ENCODE results near the gene GALE. TPM values are rescaled to one million over a fixed set of nuclear protein-coding genes. Genes with fewer than 3 reads are reported as not detected.
"Not testable (repeated sequence)": the region's sequence is repeated elsewhere in the genome, so short reads cannot be mapped to it uniquely, and the experiment has no call there.

Gene GALE
- total RNA-seq, 2 experiments from 2014 or later: 49.4 to 54.9 TPM

GRCh38 chr1:23790696-23791515 is 9.6 kb downstream of the GALE start, which contains the start of gene LYPLA2:
LYPLA2 (plus strand) TSS chr1:23791145; CDS start chr1:23792683, 1,538 bp downstream.
- POLR2A ChIA-PET: interaction anchor here (2.7 to 6.9 kb wide), 2 partner anchors 9 to 12 kb away, joined by 20 to 40 read pairs; partner anchors contain the start of genes GALE and PITHD1
- Mint-ChIP-seq H3K4me1 (ENCODE audit: low read depth) (peaks cover 29% of the 10 kb centered on the region), H3K36me3 (peaks cover 23% of the 10 kb centered on the region), H3K4me3 (peak within 1 kb of the TSS; percentile 98), H3K27me3 (no peaks in the 10 kb centered on the region), H3K9me3 (no peaks in the 10 kb centered on the region), H3K27ac (peak within 1 kb of the TSS; percentile 89)
- peak; percentile 93 for DNase-seq
- intact Hi-C loops (cut with micrococcal nuclease): loop anchor here (1.0 kb wide), 2 partner anchors 9 to 13 kb away; partner anchors contain the start of genes GALE and PITHD1
- CTCF ChIA-PET: interaction anchor here (0.6 to 5.9 kb wide), 4 partner anchors 11 to 20 kb away, joined by 3 to 30 read pairs (median 7); no protein-coding TSS in a partner anchor

- no peak for DNase-seq
- H3K4me1 Mint-ChIP-seq (ENCODE audit: low read depth): peaks cover 29% of the 10 kb centered on the region
- peaks cover 30% of the 10 kb centered on the region for H3K36me3 Mint-ChIP-seq
- CTCF ChIA-PET: interaction anchor here (0.7 to 5.9 kb wide), 5 partner anchors 9 to 22 kb away, joined by 3 to 30 read pairs (median 4); partner anchors contain the start of gene PITHD1
- H3K27ac Mint-ChIP-seq: no peak overlapping the region
- intact Hi-C loops (cut with micrococcal nuclease): no loop called here
- no peaks in the 10 kb centered on the region for H3K9me3 Mint-ChIP-seq
- H3K27me3 Mint-ChIP-seq: no peaks in the 10 kb centered on the region
- POLR2A ChIA-PET: interaction anchor here (1.1 to 6.9 kb wide), 3 partner anchors 10 to 21 kb away, joined by 3 to 40 read pairs (median 4); partner anchors contain the start of gene PITHD1
- H3K4me3 Mint-ChIP-seq: no peak overlapping the region
Measured at GRCh38 chr1:23788695-23789094, 11.9 kb downstream of the GALE start.

DNA sequence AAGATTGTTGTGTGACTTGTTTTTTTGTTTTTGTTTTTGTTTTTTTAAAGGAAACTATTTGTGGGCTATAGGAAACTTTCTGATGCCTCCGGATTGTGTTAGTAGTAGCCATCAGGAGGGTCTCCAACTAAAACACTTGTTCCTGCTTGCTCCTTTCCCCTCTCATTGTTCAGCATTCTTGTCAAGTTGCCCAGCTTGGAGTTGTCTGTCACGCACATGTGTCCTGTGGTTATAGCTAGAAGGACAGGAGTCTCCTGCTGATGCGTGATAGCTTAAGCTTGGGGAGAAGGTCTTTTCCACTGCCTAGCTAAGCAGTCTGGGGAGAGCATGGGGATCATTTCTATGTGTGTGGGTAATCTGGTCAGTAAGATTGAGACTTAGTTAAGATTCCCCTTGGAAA is 12.9 kb downstream of the GALE start:
- ChIA-PET POLR2A (interaction anchor here (1.1 to 6.9 kb wide), 2 partner anchors 9 to 12 kb away, joined by 4 to 40 read pairs; partner anchors contain the start of gene PITHD1), CTCF (interaction anchor here (0.7 to 5.9 kb wide), 4 partner anchors 9 to 23 kb away, joined by 3 to 30 read pairs (median 7); partner anchors contain the start of gene PITHD1)
- Mint-ChIP-seq H3K27ac (no peak overlapping the region), H3K36me3 (peaks cover 30% of the 10 kb centered on the region), H3K9me3 (no peaks in the 10 kb centered on the region), H3K27me3 (no peaks in the 10 kb centered on the region), H3K4me1 (ENCODE audit: low read depth) (peaks cover 24% of the 10 kb centered on the region), H3K4me3 (no peak overlapping the region)
- intact Hi-C loops (cut with micrococcal nuclease): no loop called here
- DNase-seq: no peak

- Mint-ChIP-seq H3K27me3 (no peaks in the 10 kb centered on the region), H3K36me3 (peaks cover 37% of the 10 kb centered on the region), H3K27ac (no peak overlapping the region), H3K4me1 (ENCODE audit: low read depth) (peaks cover 9% of the 10 kb centered on the region), H3K4me3 (no peak overlapping the region), H3K9me3 (no peaks in the 10 kb centered on the region)
- no peak for DNase-seq
- ChIA-PET POLR2A (no interaction called here), CTCF (interaction anchor here (0.7 to 1.6 kb wide), 2 partner anchors 38 to 132 kb away, joined by 3 to 4 read pairs; no protein-coding TSS in a partner anchor)
- intact Hi-C loops (cut with micrococcal nuclease): no loop called here
Measured at GRCh38 chr1:23784846-23785245, 15.7 kb downstream of the GALE start.

DNA sequence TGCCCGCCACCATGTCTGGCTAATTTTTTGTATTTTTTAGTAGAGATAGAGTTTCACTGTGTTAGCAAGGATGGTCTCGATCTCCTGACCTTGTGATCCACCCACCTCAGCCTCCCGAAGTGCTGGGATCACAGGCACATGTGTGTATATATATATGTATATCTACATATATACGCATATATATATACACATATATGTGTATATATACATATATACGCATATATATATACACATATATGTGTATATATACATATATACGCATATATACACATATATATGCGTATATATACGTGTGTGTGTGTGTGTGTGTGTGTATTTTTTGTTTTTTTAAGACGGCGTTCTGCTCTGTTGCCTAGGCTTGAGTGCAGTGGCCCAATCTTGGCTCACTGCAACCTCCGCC is 17.4 kb downstream of the GALE start:
- H3K27me3 Mint-ChIP-seq; DNase-seq; H3K27ac Mint-ChIP-seq; intact Hi-C loops (cut with micrococcal nuclease); H3K4me3 Mint-ChIP-seq; H3K9me3 Mint-ChIP-seq; POLR2A ChIA-PET: not testable (repeated sequence)
- Mint-ChIP-seq H3K36me3 (peaks cover 37% of the 10 kb centered on the region), H3K4me1 (ENCODE audit: low read depth) (peaks cover 18% of the 10 kb centered on the region)
- CTCF ChIA-PET: interaction anchor here (1.0 to 1.1 kb wide), 2 partner anchors 11 to 27 kb away, joined by 3 to 5 read pairs; no protein-coding TSS in a partner anchor

DNA sequence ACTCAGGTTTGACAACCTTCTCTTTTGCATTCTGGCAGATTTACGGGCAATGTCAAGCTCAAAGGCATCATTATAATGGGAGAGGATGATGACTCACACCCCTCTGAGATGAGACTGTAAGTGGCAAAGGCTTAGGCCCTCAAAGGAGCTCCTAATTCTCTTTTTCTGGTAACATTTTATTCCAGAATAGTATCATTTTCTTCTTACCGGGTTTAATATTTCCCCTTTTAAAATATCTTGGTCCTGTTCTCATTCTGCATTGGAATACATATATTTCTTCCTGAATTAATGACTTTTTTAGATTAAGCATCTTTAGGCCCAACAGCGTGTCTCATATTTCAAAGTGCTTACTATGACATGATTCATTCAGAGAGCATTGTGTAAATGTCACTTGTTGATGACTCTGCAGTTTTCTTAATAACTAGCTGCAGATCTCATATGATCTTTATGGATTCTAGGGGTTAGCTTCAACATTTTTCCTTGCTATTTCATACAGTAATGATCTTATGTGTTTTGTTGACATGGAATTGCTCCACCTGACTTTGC is 20.7 kb downstream of the GALE start:
- Mint-ChIP-seq H3K9me3 (no peaks in the 10 kb centered on the region), H3K27ac (peak overlapping the region; percentile 80), H3K4me3 (peak overlapping the region; percentile 92), H3K4me1 (ENCODE audit: low read depth) (peaks cover 33% of the 10 kb centered on the region), H3K27me3 (no peaks in the 10 kb centered on the region), H3K36me3 (peaks cover 13% of the 10 kb centered on the region)
- intact Hi-C loops (cut with micrococcal nuclease): no loop called here
- POLR2A ChIA-PET: interaction anchor here (0.7 to 4.3 kb wide), 7 partner anchors 11 to 296 kb away, joined by 3 to 40 read pairs (median 3); partner anchors contain the start of genes ASAP3, ELOA, GALE and HMGCL
- DNase-seq: no peak
- CTCF ChIA-PET: interaction anchor here (1.0 to 2.4 kb wide), 7 partner anchors 8 to 283 kb away, joined by 3 to 17 read pairs (median 4); partner anchors contain the start of gene FUCA1

- Mint-ChIP-seq H3K27me3 (no peaks in the 10 kb centered on the region), H3K4me3 (peak within 1 kb of the TSS; percentile 92), H3K4me1 (ENCODE audit: low read depth) (peaks cover 44% of the 10 kb centered on the region), H3K27ac (peak within 1 kb of the TSS; percentile 85), H3K36me3 (peaks cover 7% of the 10 kb centered on the region), H3K9me3 (no peaks in the 10 kb centered on the region)
- DNase-seq: peak; percentile 87
- CTCF ChIA-PET: interaction anchor here (0.9 to 1.8 kb wide), 6 partner anchors 10 to 143 kb away, joined by 3 to 6 read pairs (median 3); partner anchors contain the start of gene RPL11
- POLR2A ChIA-PET: interaction anchor here (0.6 to 4.3 kb wide), 10 partner anchors 10 to 183 kb away, joined by 3 to 40 read pairs (median 4); partner anchors contain the start of genes ELOA, LYPLA2 and RPL11
- intact Hi-C loops (cut with micrococcal nuclease): loop anchor here (1.0 kb wide), 2 partner anchors 13 to 22 kb away; partner anchors contain the start of genes GALE and LYPLA2
Measured at GRCh38 chr1:23777979-23778814, 22.4 kb downstream of the GALE start, which contains the start of gene PITHD1. PITHD1 (plus strand) TSS chr1:23778418; CDS start chr1:23778516, 98 bp downstream.

GRCh38 chr1:23776217-23776616 is 24.3 kb downstream of the GALE start:
- intact Hi-C loops (cut with micrococcal nuclease): no loop called here
- H3K9me3 Mint-ChIP-seq: no peaks in the 10 kb centered on the region
- POLR2A ChIA-PET: interaction anchor here (0.6 to 2.0 kb wide), 2 partner anchors 25 to 85 kb away, joined by 3 to 6 read pairs; partner anchors contain the start of gene RPL11
- H3K4me3 Mint-ChIP-seq: no peak overlapping the region
- H3K36me3 Mint-ChIP-seq: peaks cover 5% of the 10 kb centered on the region
- no peak for DNase-seq
- H3K27ac Mint-ChIP-seq: no peak overlapping the region
- CTCF ChIA-PET: interaction anchor here (1.1 to 2.6 kb wide), 6 partner anchors 12 to 142 kb away, joined by 3 to 13 read pairs (median 3); no protein-coding TSS in a partner anchor
- no peaks in the 10 kb centered on the region for H3K27me3 Mint-ChIP-seq
- H3K4me1 Mint-ChIP-seq (ENCODE audit: low read depth): peaks cover 41% of the 10 kb centered on the region

- intact Hi-C loops (cut with micrococcal nuclease): no loop called here
- H3K27ac Mint-ChIP-seq: no peak overlapping the region
- H3K27me3 Mint-ChIP-seq: no peaks in the 10 kb centered on the region
- H3K4me1 Mint-ChIP-seq (ENCODE audit: low read depth): peaks cover 30% of the 10 kb centered on the region
- H3K4me3 Mint-ChIP-seq: no peak overlapping the region
- CTCF ChIA-PET: interaction anchor here (0.6 to 2.6 kb wide), 5 partner anchors 17 to 36 kb away, joined by 3 to 13 read pairs (median 3); no protein-coding TSS in a partner anchor
- H3K9me3 Mint-ChIP-seq: no peaks in the 10 kb centered on the region
- no peak for DNase-seq
- H3K36me3 Mint-ChIP-seq: peaks cover 1% of the 10 kb centered on the region
- POLR2A ChIA-PET: no interaction called here
Measured at GRCh38 chr1:23774174-23774880, 26.2 kb downstream of the GALE start.

DNA sequence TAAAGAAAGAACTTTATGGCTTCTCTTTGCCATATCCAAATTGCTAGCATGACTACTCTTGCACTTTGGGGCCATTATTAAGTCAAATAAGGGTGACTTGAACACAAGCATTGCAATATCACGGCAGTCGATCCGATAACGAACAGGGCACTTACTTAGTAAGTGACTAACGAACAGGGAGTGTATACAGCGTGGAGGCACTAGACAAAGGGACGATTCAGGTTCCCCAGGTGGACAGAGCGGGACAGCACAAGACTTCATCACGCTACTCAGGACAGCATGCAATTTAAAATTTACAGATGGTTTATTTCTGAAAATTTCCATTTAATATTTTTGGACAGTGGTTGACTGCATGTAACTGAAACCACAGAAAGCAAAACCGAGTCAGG is 27.7 kb downstream of the GALE start:
- Mint-ChIP-seq H3K36me3 (peaks cover 4% of the 10 kb centered on the region), H3K4me3 (no peak overlapping the region), H3K27me3 (no peaks in the 10 kb centered on the region), H3K27ac (no peak overlapping the region), H3K4me1 (ENCODE audit: low read depth) (peaks cover 26% of the 10 kb centered on the region), H3K9me3 (no peaks in the 10 kb centered on the region)
- intact Hi-C loops (cut with micrococcal nuclease): loop anchor here (1.0 kb wide), 1 partner anchor 95 kb away; the partner anchor contains the start of gene FUCA1
- ChIA-PET POLR2A (no interaction called here), CTCF (no interaction called here)
- DNase-seq: no peak
